ENCODE results near the gene CMIP. TPM values are rescaled to one million over a fixed set of nuclear protein-coding genes. Genes with fewer than 3 reads are reported as not detected.

The CMIP gene
- polyA plus RNA-seq, 3 donors, result 0.85 to 61.9 (median 0.93) TPM

DNA sequence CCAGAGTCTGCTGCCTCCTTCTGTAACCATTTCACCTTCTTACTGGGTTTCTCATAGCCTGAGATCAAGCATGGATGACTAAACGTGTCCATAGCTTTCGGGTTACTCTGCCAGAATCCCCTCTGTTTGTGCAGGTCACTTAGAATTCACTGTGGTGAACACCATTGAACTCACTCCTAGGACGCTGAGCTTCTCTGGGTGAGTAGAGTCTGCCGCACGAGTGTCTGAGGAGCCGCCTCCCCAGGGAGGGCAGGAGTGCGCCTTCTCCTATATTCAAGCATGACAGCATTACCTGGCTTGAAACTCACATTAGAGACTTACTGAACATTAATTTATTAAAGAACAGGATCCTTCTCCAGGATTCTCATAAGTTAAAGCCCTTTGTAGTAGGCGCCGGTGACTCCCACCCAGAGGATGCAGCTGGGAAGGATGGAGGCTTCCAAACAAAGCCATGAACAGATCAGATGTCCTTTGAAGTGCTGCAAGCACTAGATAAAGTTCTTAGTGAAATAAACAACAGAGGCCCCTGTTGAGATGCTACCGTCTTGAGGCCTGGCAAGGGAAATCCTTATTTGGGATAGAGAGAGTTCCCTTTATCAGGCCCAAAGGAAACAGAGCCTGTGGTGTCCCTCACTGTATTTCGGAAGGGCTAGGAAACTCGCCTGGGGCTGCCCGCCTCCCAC, 189.9 kb downstream of the CMIP start:
- Mint-ChIP-seq H3K4me3 (no peak overlapping the region), H3K27ac (peak overlapping the region in 5 of 7 donors; percentile 41 to 93 (median 79)), H3K27me3 (ENCODE audit: low read depth in 3 of 3) (peaks cover 0 to 5% (median 3%) of the 10 kb centered on the region in 3 donors), H3K36me3 (peaks cover 50 to 64% of the 10 kb centered on the region in 2 donors), H3K4me1 (peaks cover 67% of the 10 kb centered on the region), H3K9me3 (peaks cover 0 to 2% (median 0%) of the 10 kb centered on the region in 7 donors)
- no peaks in the 10 kb centered on the region for H3K27me3 ChIP-seq (ENCODE audit: control insufficient read depth in 2 of 2, insufficient read depth in 2 of 2, low read length in 2 of 2)
- peaks cover 8 to 25% of the 10 kb centered on the region in 2 donors for H3K36me3 ChIP-seq (replicated peaks in 1 of 2; ENCODE audit: control insufficient read depth in 1 of 2, insufficient read depth in 2 of 2, low read length in 2 of 2)
- H3K9me3 ChIP-seq (replicated peaks in 1 of 2; ENCODE audit: control insufficient read depth in 1 of 2, insufficient read depth in 1 of 2, low read length in 2 of 2), result no peaks in the 10 kb centered on the region
- TF ChIP-seq, protein P1, sequence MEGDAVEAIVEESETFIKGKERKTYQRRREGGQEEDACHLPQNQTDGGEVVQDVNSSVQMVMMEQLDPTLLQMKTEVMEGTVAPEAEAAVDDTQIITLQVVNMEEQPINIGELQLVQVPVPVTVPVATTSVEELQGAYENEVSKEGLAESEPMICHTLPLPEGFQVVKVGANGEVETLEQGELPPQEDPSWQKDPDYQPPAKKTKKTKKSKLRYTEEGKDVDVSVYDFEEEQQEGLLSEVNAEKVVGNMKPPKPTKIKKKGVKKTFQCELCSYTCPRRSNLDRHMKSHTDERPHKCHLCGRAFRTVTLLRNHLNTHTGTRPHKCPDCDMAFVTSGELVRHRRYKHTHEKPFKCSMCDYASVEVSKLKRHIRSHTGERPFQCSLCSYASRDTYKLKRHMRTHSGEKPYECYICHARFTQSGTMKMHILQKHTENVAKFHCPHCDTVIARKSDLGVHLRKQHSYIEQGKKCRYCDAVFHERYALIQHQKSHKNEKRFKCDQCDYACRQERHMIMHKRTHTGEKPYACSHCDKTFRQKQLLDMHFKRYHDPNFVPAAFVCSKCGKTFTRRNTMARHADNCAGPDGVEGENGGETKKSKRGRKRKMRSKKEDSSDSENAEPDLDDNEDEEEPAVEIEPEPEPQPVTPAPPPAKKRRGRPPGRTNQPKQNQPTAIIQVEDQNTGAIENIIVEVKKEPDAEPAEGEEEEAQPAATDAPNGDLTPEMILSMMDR (IDR thresholded peaks at IDR 0.05), result no peak
- no peak overlapping the region for H3K4me2 ChIP-seq (replicated peaks; ENCODE audit: extremely low read depth, low read length, poor library complexity, severe bottlenecking)
- H4K20me1 ChIP-seq (ENCODE audit: insufficient read depth, low read length), result peaks cover 100% of the 10 kb centered on the region
- H3K4me1 ChIP-seq (ENCODE audit: control insufficient read depth in 1 of 2, insufficient read depth in 2 of 2, low read length in 2 of 2), result peaks cover 25 to 40% of the 10 kb centered on the region in 2 donors
- H2AFZ ChIP-seq (ENCODE audit: insufficient read depth, low read depth, low read length, poor library complexity, severe bottlenecking), result no peak overlapping the region
- no peak for DNase-seq
- H3K79me2 ChIP-seq (ENCODE audit: insufficient read depth, low read length), result peaks cover 77% of the 10 kb centered on the region
- no peak overlapping the region for H3K4me3 ChIP-seq (replicated peaks in 1 of 3; ENCODE audit: low read depth in 2 of 3, low read length in 3 of 3)
- H3K27ac ChIP-seq (ENCODE audit: low read depth in 1 of 2, low read length in 2 of 2), result peak overlapping the region in 1 of 2 donors; percentile 34
- 71% methylated on average over 3 of the region's 13 CpGs for WGBS (ENCODE audit: insufficient coverage)
- H3K9ac ChIP-seq (ENCODE audit: insufficient read depth, low read length, poor library complexity, severe bottlenecking), result no peak overlapping the region
- intact Hi-C loops (cut with micrococcal nuclease), result loop anchor here in 1 of 2 donors (5.0 to 10.0 kb wide), 2 partner anchors 160 to 202 kb away; no protein-coding TSS in a partner anchor

DNA sequence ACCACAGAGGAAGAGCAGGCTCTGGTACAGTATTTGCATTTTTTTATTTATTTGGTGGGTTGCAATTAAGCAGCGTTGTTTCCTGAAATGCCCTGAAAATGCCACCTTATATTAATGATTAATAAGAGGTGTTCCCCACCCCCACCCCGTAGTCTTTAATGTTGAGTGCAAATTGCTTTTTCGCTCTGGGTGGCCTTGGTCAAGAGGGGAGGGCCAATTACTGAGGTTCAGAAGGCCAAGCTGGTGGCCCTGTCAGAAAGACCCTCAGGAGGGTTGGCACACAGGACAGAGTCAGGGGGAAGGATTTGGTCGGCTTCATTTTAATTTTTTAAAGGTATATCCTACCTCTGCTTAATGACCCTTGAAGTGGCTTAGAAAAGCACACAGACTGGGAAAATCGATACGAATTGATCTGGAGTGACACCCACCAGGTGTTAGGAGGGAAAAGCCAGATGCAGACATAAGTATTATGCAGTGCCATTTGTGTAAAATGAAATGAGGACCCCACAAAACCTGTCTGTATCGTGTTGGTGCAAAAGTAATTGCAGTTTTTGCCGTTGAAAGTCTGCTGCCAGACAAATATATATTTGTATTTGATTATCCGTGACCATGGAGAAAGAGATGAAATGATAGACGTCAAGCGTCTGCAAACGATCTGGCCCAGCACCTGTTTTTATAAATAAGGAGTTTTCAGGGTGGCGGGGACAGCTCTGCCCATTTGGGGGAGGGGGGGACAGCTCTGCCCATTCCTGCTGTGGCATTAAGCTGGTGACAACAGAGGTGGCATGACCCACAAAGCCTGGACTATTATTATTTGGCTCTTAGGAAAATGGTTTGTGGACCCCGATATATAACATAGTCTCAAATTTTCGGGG, 190.7 kb downstream of the CMIP start:
- Mint-ChIP-seq H3K9me3 (peaks cover 0 to 2% (median 0%) of the 10 kb centered on the region in 7 donors), H3K4me1 (peaks cover 66% of the 10 kb centered on the region), H3K27ac (peak overlapping the region in 5 of 7 donors; percentile 57 to 93 (median 79)), H3K4me3 (peak overlapping the region in 1 of 2 donors; percentile 12), H3K36me3 (peaks cover 42 to 57% of the 10 kb centered on the region in 2 donors), H3K27me3 (ENCODE audit: low read depth in 3 of 3) (peaks cover 0 to 5% (median 3%) of the 10 kb centered on the region in 3 donors)
- H3K4me1 ChIP-seq (ENCODE audit: control insufficient read depth in 1 of 2, insufficient read depth in 2 of 2, low read length in 2 of 2), result peaks cover 25 to 40% of the 10 kb centered on the region in 2 donors
- H3K4me3 ChIP-seq (replicated peaks in 1 of 3; ENCODE audit: low read depth in 2 of 3, low read length in 3 of 3), result no peak overlapping the region
- no peak overlapping the region for H3K9ac ChIP-seq (ENCODE audit: insufficient read depth, low read length, poor library complexity, severe bottlenecking)
- peaks cover 2 to 19% of the 10 kb centered on the region in 2 donors for H3K36me3 ChIP-seq (replicated peaks in 1 of 2; ENCODE audit: control insufficient read depth in 1 of 2, insufficient read depth in 2 of 2, low read length in 2 of 2)
- DNase-seq, result no peak
- no peaks in the 10 kb centered on the region for H3K9me3 ChIP-seq (replicated peaks in 1 of 2; ENCODE audit: control insufficient read depth in 1 of 2, insufficient read depth in 1 of 2, low read length in 2 of 2)
- H4K20me1 ChIP-seq (ENCODE audit: insufficient read depth, low read length), result peaks cover 100% of the 10 kb centered on the region
- no peak overlapping the region for H2AFZ ChIP-seq (ENCODE audit: insufficient read depth, low read depth, low read length, poor library complexity, severe bottlenecking)
- WGBS (ENCODE audit: insufficient coverage), result 71% methylated on average over 9 of the region's 15 CpGs
- peaks cover 79% of the 10 kb centered on the region for H3K79me2 ChIP-seq (ENCODE audit: insufficient read depth, low read length)
- TF ChIP-seq, protein P1 (IDR thresholded peaks at IDR 0.05), result no peak
- no peaks in the 10 kb centered on the region for H3K27me3 ChIP-seq (ENCODE audit: control insufficient read depth in 2 of 2, insufficient read depth in 2 of 2, low read length in 2 of 2)
- no peak overlapping the region for H3K4me2 ChIP-seq (replicated peaks; ENCODE audit: extremely low read depth, low read length, poor library complexity, severe bottlenecking)
- intact Hi-C loops (cut with micrococcal nuclease), result loop anchor here in 1 of 2 donors (10.0 kb wide), 1 partner anchor 160 kb away; no protein-coding TSS in a partner anchor
- H3K27ac ChIP-seq (ENCODE audit: low read depth in 1 of 2, low read length in 2 of 2), result peak overlapping the region in 1 of 2 donors; percentile 34

All from CD14-positive monocyte (primary cell).